Measurements from ENCODE around the gene PDP2. TPM values are rescaled to one million over a fixed set of nuclear protein-coding genes. Genes with fewer than 3 reads are reported as not detected.

Gene PDP2
- total RNA-seq, 1 experiment from 2014 or later: 23.1 TPM

DNA sequence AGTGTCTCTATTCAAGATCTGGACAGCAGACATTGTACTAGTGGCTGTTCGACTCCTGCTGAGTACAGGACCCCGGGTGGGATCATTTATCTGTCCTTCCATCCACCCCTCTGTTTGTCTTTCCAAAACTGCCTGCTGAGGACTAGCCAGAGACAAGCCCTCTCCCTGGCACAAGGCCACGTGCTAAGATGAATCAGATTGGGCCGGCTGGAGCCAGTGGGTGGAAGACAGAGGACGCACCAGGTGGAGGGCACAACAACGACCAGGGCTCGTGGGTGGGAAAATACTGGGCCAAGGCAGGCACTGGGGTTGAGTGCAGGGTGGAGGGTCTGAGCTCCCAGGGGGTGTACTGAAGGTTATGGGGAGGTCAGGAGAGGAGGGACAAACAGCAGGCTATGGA lies 37.5 kb upstream of the PDP2 start:
- no peaks in the 10 kb centered on the region for H3K79me1 ChIP-seq (ENCODE audit: insufficient read depth, low read depth, low read length, poor library complexity, severe bottlenecking)
- H2AK5ac ChIP-seq (ENCODE audit: insufficient read length, low read length): no peak overlapping the region
- no peaks in the 10 kb centered on the region for H3K9me3 ChIP-seq (ENCODE audit: control insufficient read depth, low read depth, low read length)
- Mint-ChIP-seq H3K36me3 (ENCODE audit: insufficient read depth in 1 of 3, low read depth in 3 of 3) (no peaks in the 10 kb centered on the region; a peak in 1 of 7 replicates), H3K4me3 (no peak overlapping the region; a peak in 1 of 5 replicates), H3K27ac (no peak overlapping the region), H3K4me1 (peaks cover 2 to 16% of the 10 kb centered on the region in 2 experiments; a peak in 3 of 4 replicates), H3K9me3 (peaks cover 5 to 6% of the 10 kb centered on the region in 2 experiments; a peak in 3 of 5 replicates), H3K27me3 (ENCODE audit: low read depth) (peaks cover 93% of the 10 kb centered on the region)
- no peak overlapping the region for H3K23ac ChIP-seq (ENCODE audit: insufficient read length, low read depth, low read length)
- no peak overlapping the region for H3K18ac ChIP-seq (ENCODE audit: insufficient read length, low read depth, low read length)
- H3K79me2 ChIP-seq (ENCODE audit: insufficient read depth, low read length): no peaks in the 10 kb centered on the region
- no peak overlapping the region for H3K4me2 ChIP-seq (ENCODE audit: insufficient read depth, insufficient read length, low read length)
- H3T11ph ChIP-seq (ENCODE audit: low read length): no peak overlapping the region
- DNase-seq: no peak
- no peak overlapping the region for H3K4ac ChIP-seq (ENCODE audit: low read depth, low read length)
- peaks cover 17% of the 10 kb centered on the region for H3K27me3 ChIP-seq (ENCODE audit: insufficient read depth, low read length)
- H4K91ac ChIP-seq (ENCODE audit: insufficient read length, low read depth, low read length): no peak overlapping the region
- H3K56ac ChIP-seq (ENCODE audit: insufficient read length, low read depth, low read length): no peak overlapping the region
- H2BK15ac ChIP-seq (ENCODE audit: low read depth, low read length): no peak overlapping the region
- H4K20me1 ChIP-seq (ENCODE audit: control insufficient read depth, insufficient read depth, insufficient read length): no peaks in the 10 kb centered on the region
- H3K9ac ChIP-seq (ENCODE audit: extremely low read depth, insufficient read length, low read length): no peak overlapping the region
- H4K5ac ChIP-seq (ENCODE audit: insufficient read length, low read depth, low read length): no peak overlapping the region
- TF ChIP-seq CTCF (conservative IDR thresholded peaks at IDR 0.05): no peak
- H2BK5ac ChIP-seq (ENCODE audit: insufficient read length, low read length): no peak overlapping the region
- H2AFZ ChIP-seq (ENCODE audit: low read length): no peak overlapping the region
- H4K8ac ChIP-seq (replicated peaks; ENCODE audit: insufficient read length, low read depth, low read length): no peak overlapping the region
- H3K27ac ChIP-seq (ENCODE audit: insufficient read length, low read depth, low read length): no peak overlapping the region
- WGBS (ENCODE audit: extremely low coverage, insufficient read length, low lambda C conversion rate): no CpG with 5 or more reads among the region's 7 CpGs
- peaks cover 13% of the 10 kb centered on the region for H3K23me2 ChIP-seq (ENCODE audit: insufficient read length, low read depth, low read length, poor library complexity, severe bottlenecking)
- no peak overlapping the region for H3K14ac ChIP-seq (ENCODE audit: insufficient read depth, low read length)
- no peak overlapping the region for H2BK12ac ChIP-seq (ENCODE audit: insufficient read length, low read depth, low read length)
- no peak overlapping the region for H2BK120ac ChIP-seq (ENCODE audit: low read depth, low read length, poor library complexity, severe bottlenecking)
- no peaks in the 10 kb centered on the region; the same call in 1 of the 2 replicates for H3K4me1 ChIP-seq (ENCODE audit: insufficient read depth, low read length)
- no peak overlapping the region for H2BK20ac ChIP-seq (ENCODE audit: low read depth, low read length, poor library complexity, severe bottlenecking)
